IMR-90 (cell line): ENCODE results near the gene TUBB2B. TPM values are rescaled to one million over a fixed set of nuclear protein-coding genes. Genes with fewer than 3 reads are reported as not detected.

ENCODE experiments used
- ATAC-seq: fragments of 200-7000 bp; cut with Tn5 transposase; 2 replicates; pipeline ENCODE4 v1.9.1; 2020; ENCODE audit warnings: low read depth, mild to moderate bottlenecking, moderate library complexity
- BruUV-seq: library from RNA; stranded (reverse); fragments of 400-500 nt; replicated peaks from 2 replicates; lab custom pipeline; 2021; lab: Mats Ljungman, UMichigan
- CTCF ChIA-PET: fragments of 300-600 bp; formaldehyde crosslinking; extraction: SDS; loops from one replicate; lab custom pipeline; 2021; ENCODE audit warnings: antibody characterized with exemption; lab: Yijun Ruan, JAX
- POLR2A ChIA-PET: fragments of 300-600 bp; sonication (Branson Sonifier 250); formaldehyde crosslinking; loops from one replicate; lab custom pipeline; 2022; ENCODE audit warnings: antibody characterized with exemption; ENCODE audit not compliant: unreplicated experiment; lab: Charles Lee
- DNase-seq: peaks from one replicate; pipeline ENCODE4 v3.0.0; 2013
- H2AFZ ChIP-seq: replicated peaks from 2 replicates; pipeline ENCODE3; 2013; ENCODE audit warnings: low read length, mild to moderate bottlenecking; ENCODE audit not compliant: poor library complexity
- H2AK5ac ChIP-seq: 2 replicates; pipeline ENCODE4 v1.6.1; 2013; ENCODE audit warnings: low read depth, low read length, inconsistent platforms
- H2AK9ac ChIP-seq: replicated peaks from 2 replicates; pipeline ENCODE3; 2013; ENCODE audit warnings: mild to moderate bottlenecking, low read depth, low read length, moderate library complexity; ENCODE audit not compliant: poor library complexity
- H2BK120ac ChIP-seq: 2 replicates; pipeline ENCODE4 v1.6.1; 2013; ENCODE audit warnings: low read depth, low read length, inconsistent platforms
- H2BK15ac ChIP-seq: 3 replicates; pipeline ENCODE4 v1.6.1; 2013; ENCODE audit warnings: low read depth, low read length, inconsistent platforms
- H2BK20ac ChIP-seq: 2 replicates; pipeline ENCODE4 v1.6.1; 2013; ENCODE audit warnings: low read depth, mild to moderate bottlenecking, inconsistent platforms, low read length, moderate library complexity
- H2BK5ac ChIP-seq: 2 replicates; pipeline ENCODE4 v1.6.1; 2013; ENCODE audit warnings: mild to moderate bottlenecking, low read depth, low read length, inconsistent platforms; ENCODE audit not compliant: poor library complexity, severe bottlenecking
- H3K14ac ChIP-seq: replicated peaks from 2 replicates; pipeline ENCODE4 v1.6.1; 2013; ENCODE audit warnings: low read depth, low read length, inconsistent platforms
- H3K18ac ChIP-seq: 2 replicates; pipeline ENCODE4 v1.6.1; 2013; ENCODE audit warnings: low read depth, low read length, control low read depth
- H3K23ac ChIP-seq: 2 replicates; pipeline ENCODE4 v1.6.1; 2013; ENCODE audit warnings: low read depth, low read length, inconsistent platforms
- H3K27ac ChIP-seq: 2 replicates; pipeline ENCODE4 v1.5.1; 2013; ENCODE audit warnings: mild to moderate bottlenecking, control low read depth, low read length; ENCODE audit not compliant: insufficient read depth
- H3K27me3 ChIP-seq: 2 replicates; pipeline ENCODE4 v1.6.1; 2013; ENCODE audit warnings: low read length; ENCODE audit not compliant: control insufficient read depth, insufficient read depth
- H3K36me3 ChIP-seq: 2 replicates; pipeline ENCODE4 v1.6.1; 2013; ENCODE audit warnings: low read length, mixed read lengths; ENCODE audit not compliant: control insufficient read depth, insufficient read depth
- H3K4ac ChIP-seq: 2 replicates; pipeline ENCODE4 v1.6.1; 2013; ENCODE audit warnings: low read depth, low read length, inconsistent platforms
- H3K4me1 ChIP-seq: 2 replicates; pipeline ENCODE4 v1.6.1; 2013; ENCODE audit warnings: low read length, mixed read lengths; ENCODE audit not compliant: control insufficient read depth, insufficient read depth
- H3K4me2 ChIP-seq: 2 replicates; pipeline ENCODE4 v1.6.1; 2013; ENCODE audit warnings: low read depth, mild to moderate bottlenecking, control low read depth, low read length, moderate library complexity
- H3K4me3 ChIP-seq: 2 replicates; pipeline ENCODE4 v1.5.1; 2013; ENCODE audit warnings: low read depth, mild to moderate bottlenecking, control low read depth, low read length, moderate library complexity; ENCODE audit not compliant: insufficient read depth
- H3K56ac ChIP-seq: 2 replicates; pipeline ENCODE4 v1.6.1; 2013; ENCODE audit warnings: low read length, inconsistent platforms; ENCODE audit not compliant: insufficient read depth; ENCODE audit errors: extremely low read depth
- H3K79me1 ChIP-seq, 2 experiments: 2 replicates each; pipeline ENCODE4 v1.6.1; 2013; ENCODE audit warnings: low read length in 2 of 2, inconsistent platforms in 1 of 2, low read depth in 1 of 2
- H3K9ac ChIP-seq: 2 replicates; pipeline ENCODE4 v1.6.1; 2013; ENCODE audit warnings: low read depth, low read length, control low read depth
- H3K9me1 ChIP-seq: 2 replicates; pipeline ENCODE4 v1.6.1; 2013; ENCODE audit warnings: low read length, inconsistent platforms; ENCODE audit not compliant: insufficient read depth
- H3K9me3 ChIP-seq: 2 replicates; pipeline ENCODE4 v1.6.1; 2013; ENCODE audit warnings: low read length; ENCODE audit not compliant: control insufficient read depth, insufficient read depth
- H4K20me1 ChIP-seq: 2 replicates; pipeline ENCODE4 v1.6.1; 2013; ENCODE audit warnings: low read length, inconsistent platforms; ENCODE audit not compliant: insufficient read depth
- H4K5ac ChIP-seq: 2 replicates; pipeline ENCODE4 v1.6.1; 2013; ENCODE audit warnings: mild to moderate bottlenecking, low read depth, low read length, control low read depth
- H4K8ac ChIP-seq, 2 experiments: 2 replicates each; pipeline ENCODE4 v1.6.1; 2013; ENCODE audit warnings: low read depth in 2 of 2, low read length in 2 of 2, control low read depth in 1 of 2, inconsistent platforms in 1 of 2
- H4K91ac ChIP-seq: 2 replicates; pipeline ENCODE4 v1.6.1; 2013; ENCODE audit warnings: low read depth, low read length, inconsistent platforms; ENCODE audit not compliant: insufficient read depth
- CHD1 ChIP-seq: IDR thresholded peaks from 2 replicates; pipeline ENCODE4 v1.6.1; 2012; ENCODE audit warnings: low read depth, low read length, improper control_type of control experiment
- CTCF ChIP-seq: conservative IDR thresholded peaks from 2 replicates; pipeline ENCODE4 v1.5.1; 2012; ENCODE audit warnings: mild to moderate bottlenecking, low read depth, low read length, improper control_type of control experiment
- MAFK ChIP-seq: IDR thresholded peaks from 2 replicates; pipeline ENCODE4 v1.6.1; 2012; ENCODE audit warnings: low read depth, low read length, improper control_type of control experiment
- NFE2L2 ChIP-seq: fragments of 150-350 bp; IDR thresholded peaks from 2 replicates; pipeline ENCODE4 v1.6.1; 2016; ENCODE audit warnings: low read depth, mild to moderate bottlenecking, low read length
- RFX5 ChIP-seq: IDR thresholded peaks from 2 replicates; pipeline ENCODE4 v1.8.0; 2012; ENCODE audit warnings: low read depth, mild to moderate bottlenecking, low read length, moderate library complexity
- SMC3 ChIP-seq: fragments of 150-350 bp; IDR thresholded peaks from 2 replicates; pipeline ENCODE4 v1.6.1; 2016; ENCODE audit warnings: low read depth, mild to moderate bottlenecking, antibody characterized with exemption, low read length, moderate library complexity
- WGBS, 2 experiments: methylation state at CpG; one replicate each; pipeline versions ENCODE4 v1.1.5 to v1.1.7; 2013; ENCODE audit warnings: missing lambda C conversion rate in 2 of 2; ENCODE audit not compliant: insufficient read length in 1 of 2; ENCODE audit errors: extremely low coverage in 2 of 2; 5-methylcytosine and 5-hydroxymethylcytosine counted together
- dilution Hi-C: fragments of 300-500 bp; cut with HindIII; formaldehyde crosslinking; loops from one replicate; pipeline ENCODE4 v1.14.3; 2018; ENCODE audit warnings: low sequenced_read_pairs; ENCODE audit not compliant: unreplicated experiment
- in situ Hi-C: fragments of 300-500 bp; cut with MboI; formaldehyde crosslinking; loops from 3 replicates; pipeline ENCODE4 v1.14.3; 2019; ENCODE audit warnings: low sequenced_read_pairs, inconsistent platforms, mixed read lengths
- intact Hi-C: fragments of 100-400 bp; cut with micrococcal nuclease; formaldehyde crosslinking; loops from 2 replicates; pipeline ENCODE4 v1.10.0; 2022
- polyA plus RNA-seq, 3 experiments: library from polyadenylated mRNA; depleted of rRNA; stranded (reverse); fragments of >200 nt; gene quantifications; 2 replicates each; pipeline ENCODE4 v1.2.3, GENCODE V29; 2012; ENCODE audit warnings: low replicate concordance in 1 of 3
- total RNA-seq: library from RNA; depleted of rRNA; stranded (reverse); fragments of >200 nt; gene quantifications from 2 replicates; pipeline ENCODE4 v1.2.3, GENCODE V29; 2012

TUBB2B gene
- total and polyA plus RNA-seq, 2 of the 4 experiments (the other 2 are of a cell fraction): 13.6 to 21.1 TPM

- H4K8ac ChIP-seq: no peak overlapping the region
- peaks cover 17 to 35% of the 10 kb centered on the region in 2 experiments for H3K79me1 ChIP-seq
- DNase-seq (no peak), ATAC-seq (no peak)
- WGBS, 2 experiments: 100% methylated on average over 2 of the region's 15 CpGs; no CpG with 5 or more reads in 1 of the 2 experiments
- no peak overlapping the region for H3K9ac ChIP-seq
- no peak overlapping the region for H3K27ac ChIP-seq
- no peak overlapping the region for H2BK5ac ChIP-seq
- H3K4me2 ChIP-seq: no peak overlapping the region
- no peak overlapping the region for H2AK9ac ChIP-seq
- H3K56ac ChIP-seq: no peak overlapping the region
- H4K20me1 ChIP-seq: peaks cover 3% of the 10 kb centered on the region
- no peaks in the 10 kb centered on the region for H3K9me3 ChIP-seq
- no peak overlapping the region for H2BK120ac ChIP-seq
- H2AFZ ChIP-seq: no peak overlapping the region
- no peak for TF ChIP-seq CTCF
- no peak for TF ChIP-seq CHD1
- no peak for TF ChIP-seq RFX5
- no peak for TF ChIP-seq NFE2L2
- TF ChIP-seq SMC3: no peak
- TF ChIP-seq MAFK: no peak
- no peak overlapping the region for H2BK15ac ChIP-seq
- in situ Hi-C loops (loop anchor here (5.0 kb wide), 1 partner anchor 737 kb away; no protein-coding TSS in a partner anchor), dilution Hi-C loops (no loop called here), intact Hi-C loops (no loop called here)
- H3K4ac ChIP-seq: no peak overlapping the region
- H3K18ac ChIP-seq: no peak overlapping the region
- CTCF ChIA-PET: no interaction called here
- peaks cover 7% of the 10 kb centered on the region; the same call in 1 of the 2 replicates for H3K4me1 ChIP-seq
- no peak overlapping the region for H2AK5ac ChIP-seq
- H4K5ac ChIP-seq: no peak overlapping the region
- POLR2A ChIA-PET: interaction anchor here (0.5 kb wide), 2 partner anchors 12 to 465 kb away, joined by 3 read pairs; no protein-coding TSS in a partner anchor
- H3K27me3 ChIP-seq: no peaks in the 10 kb centered on the region
- H4K91ac ChIP-seq: no peak overlapping the region
- no peak overlapping the region for H3K4me3 ChIP-seq
- no TSS peak for BruUV-seq
- H3K9me1 ChIP-seq: peaks cover 2% of the 10 kb centered on the region; the same call in 1 of the 2 replicates
- H3K14ac ChIP-seq: no peak overlapping the region
- no peak overlapping the region for H2BK20ac ChIP-seq
- no peak overlapping the region for H3K23ac ChIP-seq
- peaks cover 29% of the 10 kb centered on the region for H3K36me3 ChIP-seq
These were observed 42.8 kb upstream of the TUBB2B start for GRCh38 chr6:3270258-3270657.
